ENCODE data around the gene EIF4E3. TPM values are rescaled to one million over a fixed set of nuclear protein-coding genes. Genes with fewer than 3 reads are reported as not detected.

EIF4E3 gene
- total and polyA plus RNA-seq, 5 donors, result 25.0 to 42.5 (median 40.9) TPM

DNA sequence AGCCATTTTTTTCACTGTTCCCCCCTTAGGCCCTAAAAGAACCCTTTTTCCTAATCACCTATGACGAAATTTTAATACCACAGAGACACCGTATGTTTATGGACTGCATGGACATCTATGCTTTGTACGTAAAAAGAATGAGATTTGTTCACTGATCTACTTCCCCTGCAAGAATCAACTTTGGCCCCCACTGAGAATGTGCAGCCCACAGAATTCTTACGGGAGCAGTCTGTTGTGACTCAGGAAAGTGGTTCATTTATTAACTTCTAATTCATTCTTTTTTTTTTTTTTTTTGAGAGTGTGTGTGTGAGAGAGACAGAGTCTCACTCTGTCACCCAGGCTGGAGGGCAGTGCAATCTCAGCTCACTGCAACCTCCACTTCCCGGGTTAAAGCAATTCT, 17.6 kb downstream of the EIF4E3 start:
- intact Hi-C loops (cut with DNase I), result no loop called here
- Histone ChIP-seq H3K4me3 (ENCODE audit: low read length) (no peak overlapping the region), H3K27ac (ENCODE audit: low read length) (no peak overlapping the region), H3K27me3 (ENCODE audit: control insufficient read depth, insufficient read depth) (no peaks in the 10 kb centered on the region), H3K4me1 (ENCODE audit: control insufficient read depth, insufficient read depth, low read length) (peaks cover 2% of the 10 kb centered on the region), H3K9me3 (ENCODE audit: control insufficient read depth, low read length) (no peaks in the 10 kb centered on the region)
- DNase-seq, result no peak
- ATAC-seq, result no peak
- WGBS, result 90% methylated on average over 5 of the region's 5 CpGs

DNA sequence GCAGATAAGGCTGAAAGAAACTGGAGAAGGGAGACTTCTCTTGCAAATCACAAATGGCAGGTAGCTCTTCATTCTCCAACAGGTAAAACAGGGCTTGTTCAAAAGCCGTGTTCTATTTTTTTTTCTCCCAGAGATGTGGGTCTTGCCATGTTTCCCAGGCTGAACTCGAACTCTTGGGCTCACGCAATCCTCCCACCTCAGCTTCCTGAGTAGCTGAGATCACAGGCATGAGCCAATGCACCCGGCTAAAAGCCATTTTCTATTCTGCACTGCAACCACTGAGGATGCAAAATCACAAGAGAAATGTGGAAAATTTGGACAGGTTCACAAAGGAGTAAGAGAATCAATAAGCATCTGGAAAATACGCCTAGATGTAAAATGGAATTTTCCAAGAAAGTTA, 19.5 kb downstream of the EIF4E3 start:
- peaks cover 4% of the 10 kb centered on the region for H3K4me1 ChIP-seq (ENCODE audit: control insufficient read depth, insufficient read depth, low read length)
- 86% methylated on average over 5 of the region's 5 CpGs for WGBS

DNA sequence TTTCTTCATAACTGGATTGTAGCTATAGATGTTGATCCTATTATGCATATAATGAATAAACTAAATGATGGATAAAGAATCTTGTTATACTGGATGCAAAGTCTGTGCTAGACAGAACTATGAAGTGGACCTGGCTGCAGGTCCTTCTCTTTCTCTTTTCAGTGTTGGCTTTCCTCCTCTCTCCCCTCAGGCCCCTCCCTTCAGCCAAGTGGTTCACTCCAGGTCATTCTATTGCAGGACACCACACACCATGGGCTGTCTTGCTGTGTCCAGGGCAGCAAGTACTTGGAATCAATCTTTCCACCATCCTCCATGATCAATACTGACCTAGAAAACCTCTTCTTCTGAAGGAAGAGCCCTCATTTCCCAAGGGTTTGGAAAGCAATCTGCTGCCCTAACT, 20.3 kb downstream of the EIF4E3 start:
- DNase-seq (no peak), ATAC-seq (peak in 1 of 2 donors; percentile 58)
- H3K4me1 ChIP-seq (ENCODE audit: control insufficient read depth, insufficient read depth, low read length), result peaks cover 4% of the 10 kb centered on the region
- no peaks in the 10 kb centered on the region for H3K9me3 ChIP-seq (ENCODE audit: control insufficient read depth, low read length)
- H3K27me3 ChIP-seq (ENCODE audit: control insufficient read depth, insufficient read depth), result no peaks in the 10 kb centered on the region
- intact Hi-C loops (cut with DNase I), result no loop called here
- H3K27ac ChIP-seq (ENCODE audit: low read length), result no peak overlapping the region
- H3K4me3 ChIP-seq (ENCODE audit: low read length), result no peak overlapping the region

More for the DNA sequence above, 19.5 kb downstream of the EIF4E3 start:
- intact Hi-C loops (cut with DNase I), result no loop called here
- ATAC-seq, result no peak
- no peak for DNase-seq
- Histone ChIP-seq H3K27me3 (ENCODE audit: control insufficient read depth, insufficient read depth) (no peaks in the 10 kb centered on the region), H3K9me3 (ENCODE audit: control insufficient read depth, low read length) (no peaks in the 10 kb centered on the region), H3K4me3 (ENCODE audit: low read length) (no peak overlapping the region), H3K27ac (ENCODE audit: low read length) (no peak overlapping the region)

DNA sequence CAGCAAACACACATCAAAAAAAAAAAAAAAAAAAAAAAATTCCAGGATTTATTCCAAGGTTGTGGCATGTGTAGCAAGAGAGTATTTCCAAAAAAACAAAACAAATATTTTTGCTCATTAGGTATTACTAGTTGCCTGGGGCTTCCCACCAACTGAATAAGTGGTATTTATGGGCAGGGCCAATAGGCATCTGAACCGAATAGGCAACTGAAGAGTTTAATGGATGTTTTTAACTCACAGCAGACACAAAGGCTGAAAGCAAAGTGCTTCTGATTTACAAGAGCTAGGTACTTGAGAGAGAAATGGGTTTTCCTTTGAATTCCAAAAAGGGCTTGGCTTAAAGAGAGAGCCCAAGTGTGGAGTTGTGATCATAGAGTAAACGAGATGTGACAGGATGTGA, 21.4 kb downstream of the EIF4E3 start:
- 74% methylated on average over 2 of the region's 2 CpGs for WGBS
- Histone ChIP-seq H3K27ac (ENCODE audit: low read length) (no peak overlapping the region), H3K4me3 (ENCODE audit: low read length) (no peak overlapping the region), H3K4me1 (ENCODE audit: control insufficient read depth, insufficient read depth, low read length) (peaks cover 4% of the 10 kb centered on the region), H3K9me3 (ENCODE audit: control insufficient read depth, low read length) (no peaks in the 10 kb centered on the region), H3K27me3 (ENCODE audit: control insufficient read depth, insufficient read depth) (no peaks in the 10 kb centered on the region)
- no peak for ATAC-seq
- intact Hi-C loops (cut with DNase I), result no loop called here
- no peak for DNase-seq

GRCh38 chr3:71702131-71703024, 22.8 kb downstream of the EIF4E3 start:
- intact Hi-C loops (cut with DNase I), result no loop called here
- 72% methylated on average over 7 of the region's 7 CpGs for WGBS
- DNase-seq, result no peak
- ATAC-seq, result peak in 1 of 2 donors; percentile 56
- Histone ChIP-seq H3K4me1 (ENCODE audit: control insufficient read depth, insufficient read depth, low read length) (peaks cover 4% of the 10 kb centered on the region), H3K27ac (ENCODE audit: low read length) (no peak overlapping the region), H3K4me3 (ENCODE audit: low read length) (no peak overlapping the region), H3K27me3 (ENCODE audit: control insufficient read depth, insufficient read depth) (no peaks in the 10 kb centered on the region), H3K9me3 (ENCODE audit: control insufficient read depth, low read length) (no peaks in the 10 kb centered on the region)

DNA sequence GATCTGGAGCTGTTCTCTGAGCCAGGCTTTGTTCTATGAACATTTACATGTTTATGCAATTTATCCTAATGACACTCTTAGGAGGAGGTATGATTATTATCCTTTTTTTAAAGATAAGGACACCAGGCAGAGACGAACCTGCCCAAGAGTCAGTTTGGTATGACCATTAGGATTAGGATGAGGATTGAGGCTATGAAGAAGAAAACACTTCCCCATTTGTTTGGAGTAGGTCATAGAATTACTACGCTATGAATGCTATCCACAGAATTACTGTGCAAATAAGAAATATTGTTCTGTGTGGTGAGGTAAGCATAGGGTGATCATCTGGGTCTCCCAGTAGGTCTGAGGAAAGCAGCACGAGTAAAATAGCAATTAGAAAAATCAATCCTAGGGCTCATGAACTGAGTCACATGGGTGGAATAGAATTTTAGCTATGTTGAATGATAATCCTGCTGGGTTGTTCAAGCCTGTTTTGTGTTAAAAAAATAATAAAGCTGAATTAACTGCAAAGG, 23.9 kb downstream of the EIF4E3 start:
- intact Hi-C loops (cut with DNase I), result no loop called here

GRCh38 chr3:71695000-71695482, 30.2 kb downstream of the EIF4E3 start:
- H3K27ac ChIP-seq (ENCODE audit: low read length), result peak overlapping the region; percentile 56
- no peaks in the 10 kb centered on the region for H3K27me3 ChIP-seq (ENCODE audit: control insufficient read depth, insufficient read depth)
- WGBS, result 77% methylated on average over 7 of the region's 7 CpGs
- no peaks in the 10 kb centered on the region for H3K9me3 ChIP-seq (ENCODE audit: control insufficient read depth, low read length)
- ATAC-seq, result no peak
- intact Hi-C loops (cut with DNase I), result no loop called here
- no peak for DNase-seq
- H3K4me1 ChIP-seq (ENCODE audit: control insufficient read depth, insufficient read depth, low read length), result peaks cover 5% of the 10 kb centered on the region
- H3K4me3 ChIP-seq (ENCODE audit: low read length), result no peak overlapping the region

More for the DNA sequence above, 23.9 kb downstream of the EIF4E3 start:
- Histone ChIP-seq H3K4me3 (ENCODE audit: low read length) (no peak overlapping the region), H3K27ac (ENCODE audit: low read length) (no peak overlapping the region), H3K4me1 (ENCODE audit: control insufficient read depth, insufficient read depth, low read length) (peaks cover 4% of the 10 kb centered on the region), H3K27me3 (ENCODE audit: control insufficient read depth, insufficient read depth) (no peaks in the 10 kb centered on the region), H3K9me3 (ENCODE audit: control insufficient read depth, low read length) (no peaks in the 10 kb centered on the region)
- ATAC-seq (no peak), DNase-seq (no peak)
- 81% methylated on average over 3 of the region's 3 CpGs for WGBS

DNA sequence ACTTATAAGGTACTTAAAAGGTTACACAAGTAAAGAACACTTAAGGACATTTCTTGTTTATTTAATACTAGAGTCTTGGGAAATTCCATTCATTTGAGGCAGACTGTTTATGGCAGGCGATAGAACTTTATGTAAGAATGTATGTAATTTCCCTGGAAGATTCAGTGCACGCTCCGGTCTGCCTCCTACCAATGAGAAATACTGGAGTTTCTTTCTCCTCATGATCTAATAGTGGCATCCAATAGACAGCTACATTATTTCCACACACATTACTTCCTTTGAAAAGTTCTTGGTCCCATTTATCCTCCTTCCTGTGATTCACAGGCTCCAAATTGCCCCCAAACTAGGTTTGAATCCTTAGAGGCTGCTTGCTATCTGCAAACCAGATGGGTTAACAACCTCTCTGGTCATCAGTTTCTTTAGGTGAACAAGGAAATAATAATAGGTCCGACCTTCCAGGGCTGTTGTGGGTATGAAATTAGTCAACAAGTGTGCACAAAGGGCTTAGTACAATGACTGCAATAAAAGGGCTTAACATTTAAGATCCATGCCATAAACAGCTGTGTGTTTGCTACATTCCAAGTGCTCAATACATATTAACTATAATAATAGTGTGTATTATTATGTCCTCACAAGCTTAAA, 30.7 kb downstream of the EIF4E3 start:
- intact Hi-C loops (cut with DNase I), result no loop called here
- Histone ChIP-seq H3K4me3 (ENCODE audit: low read length) (no peak overlapping the region), H3K27me3 (ENCODE audit: control insufficient read depth, insufficient read depth) (no peaks in the 10 kb centered on the region), H3K4me1 (ENCODE audit: control insufficient read depth, insufficient read depth, low read length) (peaks cover 5% of the 10 kb centered on the region), H3K9me3 (ENCODE audit: control insufficient read depth, low read length) (no peaks in the 10 kb centered on the region), H3K27ac (ENCODE audit: low read length) (no peak overlapping the region)
- ATAC-seq (no peak), DNase-seq (no peak)
- 70% methylated on average over 4 of the region's 4 CpGs for WGBS

GRCh38 chr3:71693641-71694040, 31.6 kb downstream of the EIF4E3 start:
- no peak overlapping the region for H3K27ac ChIP-seq (ENCODE audit: low read length)
- ATAC-seq, result no peak

GRCh38 chr3:71692139-71692538, 33.1 kb downstream of the EIF4E3 start:
- H3K4me1 ChIP-seq (ENCODE audit: control insufficient read depth, insufficient read depth, low read length), result peaks cover 5% of the 10 kb centered on the region
- ATAC-seq, result no peak

More at GRCh38 chr3:71693641-71694040, 31.6 kb downstream of the EIF4E3 start:
- 58% methylated on average over 8 of the region's 8 CpGs for WGBS
- no peaks in the 10 kb centered on the region for H3K9me3 ChIP-seq (ENCODE audit: control insufficient read depth, low read length)
- no peak for DNase-seq
- intact Hi-C loops (cut with DNase I), result no loop called here
- H3K4me3 ChIP-seq (ENCODE audit: low read length), result no peak overlapping the region
- peaks cover 5% of the 10 kb centered on the region for H3K4me1 ChIP-seq (ENCODE audit: control insufficient read depth, insufficient read depth, low read length)
- H3K27me3 ChIP-seq (ENCODE audit: control insufficient read depth, insufficient read depth), result no peaks in the 10 kb centered on the region

DNA sequence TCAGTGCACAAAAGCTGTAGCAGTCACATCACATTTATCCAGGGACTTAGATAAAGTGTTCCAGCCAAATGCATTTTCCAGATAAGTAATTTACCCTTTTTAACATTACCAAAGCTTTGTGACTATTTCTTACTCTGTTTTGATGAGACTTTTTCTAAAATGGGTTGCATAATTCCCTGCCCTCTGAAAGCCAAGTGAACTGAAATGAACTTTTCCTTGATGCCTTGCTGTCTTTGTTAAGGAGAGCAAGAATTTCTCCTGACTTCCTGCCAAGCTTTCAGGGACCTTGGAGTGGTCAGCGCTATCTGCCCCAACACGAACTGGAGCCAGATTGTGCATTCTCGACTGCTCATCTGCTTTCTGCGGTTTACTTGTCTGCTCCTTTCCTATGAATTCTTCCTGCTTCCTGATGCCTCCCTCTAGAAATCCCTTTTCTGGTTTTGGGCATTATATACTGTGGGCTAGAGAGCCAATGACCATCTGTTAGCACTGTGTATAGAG, 34.8 kb downstream of the EIF4E3 start:
- ATAC-seq (peak; percentile 64 to 66), DNase-seq (no peak)
- H3K27ac ChIP-seq (ENCODE audit: low read length), result peak overlapping the region; percentile 70
- no peaks in the 10 kb centered on the region for H3K9me3 ChIP-seq (ENCODE audit: control insufficient read depth, low read length)
- no peaks in the 10 kb centered on the region for H3K27me3 ChIP-seq (ENCODE audit: control insufficient read depth, insufficient read depth)
- peak overlapping the region; percentile 6 for H3K4me3 ChIP-seq (ENCODE audit: low read length)
- 8% methylated on average over 4 of the region's 4 CpGs for WGBS
- intact Hi-C loops (cut with DNase I), result no loop called here
- peaks cover 5% of the 10 kb centered on the region for H3K4me1 ChIP-seq (ENCODE audit: control insufficient read depth, insufficient read depth, low read length)

More at GRCh38 chr3:71692139-71692538, 33.1 kb downstream of the EIF4E3 start:
- no peak overlapping the region for H3K27ac ChIP-seq (ENCODE audit: low read length)
- DNase-seq, result no peak
- no peaks in the 10 kb centered on the region for H3K27me3 ChIP-seq (ENCODE audit: control insufficient read depth, insufficient read depth)
- intact Hi-C loops (cut with DNase I), result no loop called here
- H3K9me3 ChIP-seq (ENCODE audit: control insufficient read depth, low read length), result no peaks in the 10 kb centered on the region
- 95% methylated on average over 1 of the region's 1 CpG for WGBS
- no peak overlapping the region for H3K4me3 ChIP-seq (ENCODE audit: low read length)
